GM12878 (cell line): ENCODE measurements around the gene PRDM12. TPM values are rescaled to one million over a fixed set of nuclear protein-coding genes. Genes with fewer than 3 reads are reported as not detected.

Experiments used
- ATAC-seq: fragments of 200-7000 bp; cut with Tn5 transposase; 3 replicates; pipeline ENCODE4 v1.9.1; 2020; ENCODE audit warnings: mild to moderate bottlenecking, moderate library complexity
- BruUV-seq: library from RNA; stranded (reverse); fragments of 400-500 nt; replicated peaks from 2 replicates; lab custom pipeline; 2021; lab: Mats Ljungman, UMichigan
- CTCF ChIA-PET: fragments of 300-600 bp; sonication (Branson Sonifier 250); formaldehyde crosslinking; extraction: SDS; loops from one replicate; lab custom pipeline; 2021; ENCODE audit warnings: inconsistent platforms; lab: Yijun Ruan, JAX
- POLR2A ChIA-PET: fragments of 350-600 bp; formaldehyde crosslinking; extraction: SDS; loops from one replicate; lab custom pipeline; 2021; ENCODE audit warnings: inconsistent platforms; lab: Charles Lee
- RAD21 ChIA-PET: fragments of 300-600 bp; sonication (Branson Sonifier 250); formaldehyde crosslinking; loops from one replicate; lab custom pipeline; 2023; ENCODE audit warnings: antibody characterized with exemption; ENCODE audit not compliant: unreplicated experiment; lab: Charles Lee
- SMC1A ChIA-PET: fragments of 300-600 bp; sonication (Branson Sonifier 250); formaldehyde crosslinking; loops from one replicate; lab custom pipeline; 2023; ENCODE audit not compliant: unreplicated experiment, uncharacterized antibody; lab: Charles Lee
- DNase-seq: peaks from one replicate; pipeline ENCODE4 v3.0.0-alpha.2; 2011; ENCODE audit warnings: low read depth, low spot score
- FAIRE-seq: peaks from 3 replicates; lab custom pipeline; 2011; peaks lifted over from hg19 to GRCh38; lab: Jason Lieb, UNC
- H2AFZ ChIP-seq: 2 replicates; pipeline ENCODE4 v1.6.0; 2011; ENCODE audit warnings: low read depth, low read length, control low read depth; ENCODE audit not compliant: control insufficient read depth
- H3K27ac ChIP-seq: 2 replicates; pipeline ENCODE4 v1.5.1; 2011; ENCODE audit warnings: control low read depth; ENCODE audit not compliant: control insufficient read depth, insufficient read depth
- H3K27me3 ChIP-seq, 2 experiments: replicated peaks in 1 of 2; 2 replicates each; pipeline versions ENCODE4 v1.6.0 to v1.6.1; 2011; ENCODE audit warnings: low read length in 1 of 2; ENCODE audit not compliant: control insufficient read depth in 2 of 2, insufficient read depth in 2 of 2
- H3K36me3 ChIP-seq, 2 experiments: 2 replicates each; pipeline ENCODE4 v1.5.1; 2011; ENCODE audit warnings: low read length in 1 of 2; ENCODE audit not compliant: control insufficient read depth in 2 of 2, insufficient read depth in 2 of 2
- H3K4me1 ChIP-seq: 2 replicates; pipeline ENCODE4 v1.6.1; 2011; ENCODE audit warnings: mild to moderate bottlenecking, low read length, moderate library complexity, mixed read lengths; ENCODE audit not compliant: control insufficient read depth, insufficient read depth
- H3K4me2 ChIP-seq: 2 replicates; pipeline ENCODE4 v1.6.0; 2011; ENCODE audit warnings: control low read depth; ENCODE audit not compliant: control insufficient read depth, insufficient read depth
- H3K4me3 ChIP-seq: fragments of 200-600 bp; sonication (generic); 2 replicates; pipeline ENCODE4 v1.5.1; 2016
- H3K79me2 ChIP-seq: 2 replicates; pipeline ENCODE4 v1.6.0; 2011; ENCODE audit warnings: low read length; ENCODE audit not compliant: control insufficient read depth, insufficient read depth
- H3K9ac ChIP-seq: 2 replicates; pipeline ENCODE4 v1.8.0; 2011; ENCODE audit warnings: low read length, control low read depth, mixed read lengths; ENCODE audit not compliant: control insufficient read depth, insufficient read depth
- H3K9me3 ChIP-seq: replicated peaks from 3 replicates; pipeline ENCODE4 v1.5.1; 2011; ENCODE audit warnings: mild to moderate bottlenecking, low read length; ENCODE audit not compliant: control insufficient read depth, insufficient read depth
- H4K20me1 ChIP-seq: 2 replicates; pipeline ENCODE4 v1.6.0; 2011; ENCODE audit not compliant: control insufficient read depth, insufficient read depth
- BHLHE40 ChIP-seq, 2 experiments: fragments of 450-650 bp in 1 of 2; IDR thresholded peaks; 2 replicates each; pipeline ENCODE4 v1.6.1; 2011 to 2017; ENCODE audit warnings: low read depth in 2 of 2, borderline replicate concordance in 1 of 2, improper control_type of control experiment in 1 of 2, low read length in 1 of 2, mild to moderate bottlenecking in 1 of 2
- CHD1 ChIP-seq: IDR thresholded peaks from 2 replicates; pipeline ENCODE4 v1.6.1; 2012; ENCODE audit warnings: low read depth, low read length, improper control_type of control experiment
- EZH2 ChIP-seq: IDR thresholded peaks from 2 replicates; pipeline ENCODE4 v1.6.1; 2012; ENCODE audit warnings: low read depth, mild to moderate bottlenecking, control low read depth, inconsistent platforms, low read length, borderline replicate concordance; ENCODE audit not compliant: control insufficient read depth
- MXI1 ChIP-seq: fragments of 150-350 bp; IDR thresholded peaks from 2 replicates; pipeline ENCODE4 v1.6.1; 2011; ENCODE audit warnings: low read depth, mild to moderate bottlenecking, inconsistent platforms, low read length, improper control_type of control experiment
- NRF1 ChIP-seq: conservative IDR thresholded peaks from 2 replicates; pipeline ENCODE4 v1.6.1; 2011; ENCODE audit warnings: mild to moderate bottlenecking, low read depth, low read length, improper control_type of control experiment
- PML ChIP-seq: IDR thresholded peaks from 2 replicates; pipeline ENCODE4 v1.6.1; 2012; ENCODE audit warnings: low read length, inconsistent platforms
- SMC3 ChIP-seq: IDR thresholded peaks from 2 replicates; pipeline ENCODE4 v1.6.1; 2011; ENCODE audit warnings: low read length, improper control_type of control experiment, borderline replicate concordance
- WGBS: methylation state at CpG from one replicate; pipeline ENCODE4 v1.1.6; 2016; ENCODE audit warnings: low lambda C conversion rate; ENCODE audit not compliant: insufficient replicate concordance, insufficient coverage; ENCODE audit errors: missing lambda C conversion rate; 5-methylcytosine and 5-hydroxymethylcytosine counted together
- in situ Hi-C: fragments of 300-500 bp; cut with MboI; formaldehyde crosslinking; loops from 9 replicates; pipeline ENCODE4 v1.14.3; 2018; ENCODE audit warnings: mixed read lengths
- intact Hi-C: fragments of 100-400 bp; cut with micrococcal nuclease; formaldehyde crosslinking; loops from one replicate; pipeline ENCODE4 v1.14.2; 2022; ENCODE audit not compliant: unreplicated experiment
- polyA plus RNA-seq, 11 experiments: library from polyadenylated mRNA; depleted of rRNA in 4 of 11; unstranded in 6 of 11; stranded (reverse) in 5 of 11; fragments of >200 nt; fragmentation: Nextera tagmentation in 4 of 11; fragmentation: Illumina TruSeq in 1 of 11; extraction: Ambion mirVana in 4 of 11; extraction: Trizol in 1 of 11; gene quantifications; 1 replicate in 1 of 11; 2 replicates in 10 of 11; pipeline versions ENCODE4 v1.2.1 to v1.2.3, GENCODE V29; 2011 to 2016; ENCODE audit warnings: inconsistent platforms in 2 of 11, missing spikeins in 2 of 11, low read depth in 1 of 11
- total RNA-seq, 4 experiments: library from RNA; depleted of rRNA in 3 of 4; stranded (reverse); fragments of >200 nt in 3 of 4; fragmentation: Illumina TruSeq in 1 of 4; extraction: Trizol in 1 of 4; gene quantifications; 2 replicates each; pipeline versions ENCODE4 v1.2.1 to v1.2.3, GENCODE V29; 2013 to 2021
- TF ChIP-seq, protein P1 (sequence below): fragments of 450-650 bp; formaldehyde crosslinking; IDR thresholded peaks from 2 replicates; pipeline ENCODE4 v1.4.0; 2020; ENCODE audit warnings: mild to moderate bottlenecking, moderate library complexity
- TF ChIP-seq, protein P2 (sequence below): IDR thresholded peaks from 2 replicates; pipeline ENCODE4 v1.6.1; 2011; ENCODE audit warnings: borderline replicate concordance, low read depth, mild to moderate bottlenecking, moderate library complexity, mixed read lengths, low read length; ENCODE audit not compliant: insufficient read depth; ENCODE audit errors: extremely low read length
- TF ChIP-seq, protein P3 (sequence below): fragments of 450-650 bp; IDR thresholded peaks from 2 replicates; pipeline ENCODE4 v1.6.1; 2016; ENCODE audit warnings: mild to moderate bottlenecking, moderate library complexity, borderline replicate concordance
- TF ChIP-seq, protein P4 (sequence below): fragments of 450-650 bp; IDR thresholded peaks from 2 replicates; pipeline ENCODE4 v1.6.1; 2018; ENCODE audit warnings: mild to moderate bottlenecking, low read depth, moderate library complexity; ENCODE audit not compliant: partially characterized antibody

PRDM12 gene
- total and polyA plus RNA-seq, 10 of the 15 experiments (the other 5 are each of a cell fraction or from before 2014, with no cell fraction given): not detected

DNA sequence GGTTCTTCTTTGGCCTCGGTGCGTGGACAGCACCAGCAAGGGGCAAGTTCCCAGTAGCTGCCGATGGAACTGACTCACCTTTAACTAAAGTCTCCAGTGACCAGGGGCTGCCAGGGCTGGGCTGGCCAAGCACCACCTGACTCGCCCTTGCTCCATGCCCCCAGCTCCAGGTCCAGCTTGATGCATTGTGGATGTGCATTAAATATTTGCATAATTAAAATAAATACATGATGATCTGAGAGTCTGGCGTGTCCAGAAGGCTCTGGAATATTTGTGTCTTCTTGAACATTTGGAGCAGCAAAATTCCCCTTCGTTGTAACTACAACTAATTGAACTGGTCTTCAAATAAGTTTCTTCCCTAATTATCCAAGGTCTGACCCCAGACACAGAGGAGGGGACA lies 9.5 kb upstream of the PRDM12 start:
- Histone ChIP-seq H3K79me2 (no peaks in the 10 kb centered on the region), H3K36me3 (no peaks in the 10 kb centered on the region), H3K27ac (no peak overlapping the region), H2AFZ (no peak overlapping the region), H4K20me1 (no peaks in the 10 kb centered on the region), H3K9ac (no peak overlapping the region), H3K9me3 (no peaks in the 10 kb centered on the region), H3K4me2 (no peak overlapping the region), H3K4me3 (no peak overlapping the region), H3K27me3 (peaks cover 0 to 7% of the 10 kb centered on the region in 2 experiments; a peak in 2 of 4 replicates), H3K4me1 (no peaks in the 10 kb centered on the region)
- DNase-seq (no peak), ATAC-seq (no peak), FAIRE-seq (no peak)
- in situ Hi-C loops: no loop called here
- BruUV-seq: no TSS peak
- RAD21 ChIA-PET: interaction anchor here (0.5 kb wide), 1 partner anchor 95 kb away, joined by 3 read pairs; no protein-coding TSS in a partner anchor
- POLR2A ChIA-PET: no interaction called here
- CTCF ChIA-PET: no interaction called here
- 21% methylated on average over 6 of the region's 6 CpGs for WGBS
- intact Hi-C loops: no loop called here
- SMC1A ChIA-PET: no interaction called here
- TF ChIP-seq SMC3 (no peak), PML (no peak), CHD1 (no peak), BHLHE40 (IDR thresholded peaks at IDR 0.05; ENCODE audit: borderline replicate concordance in 1 of 2, low read depth in 2 of 2, low read length in 1 of 2) (no peak), NRF1 (no peak), EZH2 (no peak), MXI1 (no peak)
- TF ChIP-seq, protein P1, sequence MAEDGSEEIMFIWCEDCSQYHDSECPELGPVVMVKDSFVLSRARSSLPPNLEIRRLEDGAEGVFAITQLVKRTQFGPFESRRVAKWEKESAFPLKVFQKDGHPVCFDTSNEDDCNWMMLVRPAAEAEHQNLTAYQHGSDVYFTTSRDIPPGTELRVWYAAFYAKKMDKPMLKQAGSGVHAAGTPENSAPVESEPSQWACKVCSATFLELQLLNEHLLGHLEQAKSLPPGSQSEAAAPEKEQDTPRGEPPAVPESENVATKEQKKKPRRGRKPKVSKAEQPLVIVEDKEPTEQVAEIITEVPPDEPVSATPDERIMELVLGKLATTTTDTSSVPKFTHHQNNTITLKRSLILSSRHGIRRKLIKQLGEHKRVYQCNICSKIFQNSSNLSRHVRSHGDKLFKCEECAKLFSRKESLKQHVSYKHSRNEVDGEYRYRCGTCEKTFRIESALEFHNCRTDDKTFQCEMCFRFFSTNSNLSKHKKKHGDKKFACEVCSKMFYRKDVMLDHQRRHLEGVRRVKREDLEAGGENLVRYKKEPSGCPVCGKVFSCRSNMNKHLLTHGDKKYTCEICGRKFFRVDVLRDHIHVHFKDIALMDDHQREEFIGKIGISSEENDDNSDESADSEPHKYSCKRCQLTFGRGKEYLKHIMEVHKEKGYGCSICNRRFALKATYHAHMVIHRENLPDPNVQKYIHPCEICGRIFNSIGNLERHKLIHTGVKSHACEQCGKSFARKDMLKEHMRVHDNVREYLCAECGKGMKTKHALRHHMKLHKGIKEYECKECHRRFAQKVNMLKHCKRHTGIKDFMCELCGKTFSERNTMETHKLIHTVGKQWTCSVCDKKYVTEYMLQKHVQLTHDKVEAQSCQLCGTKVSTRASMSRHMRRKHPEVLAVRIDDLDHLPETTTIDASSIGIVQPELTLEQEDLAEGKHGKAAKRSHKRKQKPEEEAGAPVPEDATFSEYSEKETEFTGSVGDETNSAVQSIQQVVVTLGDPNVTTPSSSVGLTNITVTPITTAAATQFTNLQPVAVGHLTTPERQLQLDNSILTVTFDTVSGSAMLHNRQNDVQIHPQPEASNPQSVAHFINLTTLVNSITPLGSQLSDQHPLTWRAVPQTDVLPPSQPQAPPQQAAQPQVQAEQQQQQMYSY (CRISPR knock-in tag): no peak
- TF ChIP-seq, protein P2, sequence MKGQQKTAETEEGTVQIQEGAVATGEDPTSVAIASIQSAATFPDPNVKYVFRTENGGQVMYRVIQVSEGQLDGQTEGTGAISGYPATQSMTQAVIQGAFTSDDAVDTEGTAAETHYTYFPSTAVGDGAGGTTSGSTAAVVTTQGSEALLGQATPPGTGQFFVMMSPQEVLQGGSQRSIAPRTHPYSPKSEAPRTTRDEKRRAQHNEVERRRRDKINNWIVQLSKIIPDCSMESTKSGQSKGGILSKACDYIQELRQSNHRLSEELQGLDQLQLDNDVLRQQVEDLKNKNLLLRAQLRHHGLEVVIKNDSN: no peak
- TF ChIP-seq, protein P3, sequence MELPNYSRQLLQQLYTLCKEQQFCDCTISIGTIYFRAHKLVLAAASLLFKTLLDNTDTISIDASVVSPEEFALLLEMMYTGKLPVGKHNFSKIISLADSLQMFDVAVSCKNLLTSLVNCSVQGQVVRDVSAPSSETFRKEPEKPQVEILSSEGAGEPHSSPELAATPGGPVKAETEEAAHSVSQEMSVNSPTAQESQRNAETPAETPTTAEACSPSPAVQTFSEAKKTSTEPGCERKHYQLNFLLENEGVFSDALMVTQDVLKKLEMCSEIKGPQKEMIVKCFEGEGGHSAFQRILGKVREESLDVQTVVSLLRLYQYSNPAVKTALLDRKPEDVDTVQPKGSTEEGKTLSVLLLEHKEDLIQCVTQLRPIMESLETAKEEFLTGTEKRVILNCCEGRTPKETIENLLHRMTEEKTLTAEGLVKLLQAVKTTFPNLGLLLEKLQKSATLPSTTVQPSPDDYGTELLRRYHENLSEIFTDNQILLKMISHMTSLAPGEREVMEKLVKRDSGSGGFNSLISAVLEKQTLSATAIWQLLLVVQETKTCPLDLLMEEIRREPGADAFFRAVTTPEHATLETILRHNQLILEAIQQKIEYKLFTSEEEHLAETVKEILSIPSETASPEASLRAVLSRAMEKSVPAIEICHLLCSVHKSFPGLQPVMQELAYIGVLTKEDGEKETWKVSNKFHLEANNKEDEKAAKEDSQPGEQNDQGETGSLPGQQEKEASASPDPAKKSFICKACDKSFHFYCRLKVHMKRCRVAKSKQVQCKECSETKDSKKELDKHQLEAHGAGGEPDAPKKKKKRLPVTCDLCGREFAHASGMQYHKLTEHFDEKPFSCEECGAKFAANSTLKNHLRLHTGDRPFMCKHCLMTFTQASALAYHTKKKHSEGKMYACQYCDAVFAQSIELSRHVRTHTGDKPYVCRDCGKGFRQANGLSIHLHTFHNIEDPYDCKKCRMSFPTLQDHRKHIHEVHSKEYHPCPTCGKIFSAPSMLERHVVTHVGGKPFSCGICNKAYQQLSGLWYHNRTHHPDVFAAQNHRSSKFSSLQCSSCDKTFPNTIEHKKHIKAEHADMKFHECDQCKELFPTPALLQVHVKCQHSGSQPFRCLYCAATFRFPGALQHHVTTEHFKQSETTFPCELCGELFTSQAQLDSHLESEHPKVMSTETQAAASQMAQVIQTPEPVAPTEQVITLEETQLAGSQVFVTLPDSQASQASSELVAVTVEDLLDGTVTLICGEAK: no peak
- TF ChIP-seq, protein P4, sequence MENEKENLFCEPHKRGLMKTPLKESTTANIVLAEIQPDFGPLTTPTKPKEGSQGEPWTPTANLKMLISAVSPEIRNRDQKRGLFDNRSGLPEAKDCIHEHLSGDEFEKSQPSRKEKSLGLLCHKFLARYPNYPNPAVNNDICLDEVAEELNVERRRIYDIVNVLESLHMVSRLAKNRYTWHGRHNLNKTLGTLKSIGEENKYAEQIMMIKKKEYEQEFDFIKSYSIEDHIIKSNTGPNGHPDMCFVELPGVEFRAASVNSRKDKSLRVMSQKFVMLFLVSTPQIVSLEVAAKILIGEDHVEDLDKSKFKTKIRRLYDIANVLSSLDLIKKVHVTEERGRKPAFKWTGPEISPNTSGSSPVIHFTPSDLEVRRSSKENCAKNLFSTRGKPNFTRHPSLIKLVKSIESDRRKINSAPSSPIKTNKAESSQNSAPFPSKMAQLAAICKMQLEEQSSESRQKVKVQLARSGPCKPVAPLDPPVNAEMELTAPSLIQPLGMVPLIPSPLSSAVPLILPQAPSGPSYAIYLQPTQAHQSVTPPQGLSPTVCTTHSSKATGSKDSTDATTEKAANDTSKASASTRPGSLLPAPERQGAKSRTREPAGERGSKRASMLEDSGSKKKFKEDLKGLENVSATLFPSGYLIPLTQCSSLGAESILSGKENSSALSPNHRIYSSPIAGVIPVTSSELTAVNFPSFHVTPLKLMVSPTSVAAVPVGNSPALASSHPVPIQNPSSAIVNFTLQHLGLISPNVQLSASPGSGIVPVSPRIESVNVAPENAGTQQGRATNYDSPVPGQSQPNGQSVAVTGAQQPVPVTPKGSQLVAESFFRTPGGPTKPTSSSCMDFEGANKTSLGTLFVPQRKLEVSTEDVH: no peak
